Tibial nerve (tissue), 4 donors: ENCODE measurements around the gene TRPM2.

ENCODE experiments used
- EP300 ChIP-seq, 2 donors: sonication (generic); formaldehyde crosslinking; IDR thresholded peaks; one replicate each; pipeline ENCODE4 v1.6.1; 2017; ENCODE audit warnings: antibody characterized with exemption in 2 of 2, mild to moderate bottlenecking in 1 of 2
- TF ChIP-seq, protein P1 (sequence below), 5 experiments: fragments of 200-600 bp in 3 of 5; fragments of 450-650 bp in 2 of 5; sonication (generic) in 3 of 5; IDR thresholded peaks; one replicate each; pipeline ENCODE4 v1.5.1; 2016 to 2019; ENCODE audit warnings: antibody characterized with exemption in 5 of 5, mild to moderate bottlenecking in 3 of 5, moderate library complexity in 2 of 5

DNA sequence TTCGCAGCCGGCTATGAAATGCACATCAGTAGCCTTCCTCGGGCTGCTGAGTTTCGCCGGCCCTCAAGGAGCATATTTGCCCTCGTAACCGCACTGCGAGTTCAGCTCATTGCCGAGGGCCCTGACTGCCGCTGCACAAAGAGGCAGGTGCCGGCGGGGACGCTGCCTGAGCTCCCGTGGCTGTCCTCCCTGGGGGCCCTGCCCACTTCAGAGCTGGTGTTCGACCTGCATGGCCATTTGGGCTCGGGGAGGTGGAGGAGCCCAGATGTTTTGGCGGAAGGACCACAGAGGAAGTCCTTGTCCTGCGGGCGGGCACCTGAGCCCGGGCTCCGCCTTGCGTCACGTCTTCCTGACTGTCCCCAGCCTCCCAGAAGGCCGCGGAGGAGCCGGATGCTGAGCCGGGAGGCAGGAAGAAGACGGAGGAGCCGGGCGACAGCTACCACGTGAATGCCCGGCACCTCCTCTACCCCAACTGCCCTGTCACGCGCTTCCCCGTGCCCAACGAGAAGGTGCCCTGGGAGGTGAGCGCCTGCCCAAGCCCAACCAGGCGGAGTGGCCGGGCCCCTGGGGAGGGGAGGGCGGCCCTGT is 72.0 kb downstream of the TRPM2 start:
- TF ChIP-seq, protein P1, sequence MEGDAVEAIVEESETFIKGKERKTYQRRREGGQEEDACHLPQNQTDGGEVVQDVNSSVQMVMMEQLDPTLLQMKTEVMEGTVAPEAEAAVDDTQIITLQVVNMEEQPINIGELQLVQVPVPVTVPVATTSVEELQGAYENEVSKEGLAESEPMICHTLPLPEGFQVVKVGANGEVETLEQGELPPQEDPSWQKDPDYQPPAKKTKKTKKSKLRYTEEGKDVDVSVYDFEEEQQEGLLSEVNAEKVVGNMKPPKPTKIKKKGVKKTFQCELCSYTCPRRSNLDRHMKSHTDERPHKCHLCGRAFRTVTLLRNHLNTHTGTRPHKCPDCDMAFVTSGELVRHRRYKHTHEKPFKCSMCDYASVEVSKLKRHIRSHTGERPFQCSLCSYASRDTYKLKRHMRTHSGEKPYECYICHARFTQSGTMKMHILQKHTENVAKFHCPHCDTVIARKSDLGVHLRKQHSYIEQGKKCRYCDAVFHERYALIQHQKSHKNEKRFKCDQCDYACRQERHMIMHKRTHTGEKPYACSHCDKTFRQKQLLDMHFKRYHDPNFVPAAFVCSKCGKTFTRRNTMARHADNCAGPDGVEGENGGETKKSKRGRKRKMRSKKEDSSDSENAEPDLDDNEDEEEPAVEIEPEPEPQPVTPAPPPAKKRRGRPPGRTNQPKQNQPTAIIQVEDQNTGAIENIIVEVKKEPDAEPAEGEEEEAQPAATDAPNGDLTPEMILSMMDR (IDR thresholded peaks at IDR 0.05): no peak
- no peak for TF ChIP-seq EP300 (IDR thresholded peaks at IDR 0.05)
